Measurements from ENCODE around the gene CAMK2N1.

CAMK2N1 gene

GRCh38 chr1:20442920-20443625 is 42.9 kb downstream of the CAMK2N1 start:
- no peak for DNase-seq

- no peak for DNase-seq
These were observed 45.2 kb downstream of the CAMK2N1 start for GRCh38 chr1:20440785-20441200.

GRCh38 chr1:20439282-20439681 is 46.7 kb downstream of the CAMK2N1 start:
- no peak for DNase-seq

- DNase-seq, result no peak
These were observed 48.4 kb downstream of the CAMK2N1 start for GRCh38 chr1:20437640-20438039.

GRCh38 chr1:20432891-20433290 is 53.1 kb downstream of the CAMK2N1 start:
- no peak for DNase-seq

Data from NCI-H748 treated with DMSO at 0.1 percent for 48 hours (cell line).